Stimulated activated CD8-positive, alpha-beta memory T cell treated with anti-CD3 and anti-CD28 coated beads, Interleukin-4, amount 100 ng/mL, for 4 hours (primary cell): ENCODE measurements around the gene TNNT1.
A peak's percentile ranks its signal among the peaks of the same experiment; 100 is the strongest.
"Not testable (repeated sequence)": the region's sequence is repeated elsewhere in the genome, so short reads cannot be mapped to it uniquely, and the experiment has no call there.

Source experiments
- DNase-seq, 2 donors: peaks; one replicate each; pipeline ENCODE4 v3.0.0-alpha.2; 2020; ENCODE audit warnings: low read depth in 2 of 2, low spot score in 1 of 2

The TNNT1 gene

GRCh38 chr19:55171440-55171839 lies 22.4 kb upstream of the TNNT1 start:
- DNase-seq, result no peak

- no peak for DNase-seq
These were observed 20.1 kb upstream of the TNNT1 start for GRCh38 chr19:55169136-55169535.

- no peak for DNase-seq
These were observed 17.7 kb upstream of the TNNT1 start, which contains the start of gene DNAAF3 for GRCh38 chr19:55166530-55167268. Gene DNAAF3 (minus strand): TSS chr19:55166613. CDS start chr19:55166413, 200 bp downstream.

- DNase-seq, result no peak
These were observed 17.0 kb upstream of the TNNT1 start for GRCh38 chr19:55165952-55166529.

- no peak for DNase-seq
These were observed 12.7 kb upstream of the TNNT1 start for GRCh38 chr19:55161571-55162322.

GRCh38 chr19:55160986-55161365 lies 12.0 kb upstream of the TNNT1 start:
- DNase-seq, result no peak

GRCh38 chr19:55160128-55160985 lies 11.4 kb upstream of the TNNT1 start:
- peak; percentile 65 to 66 for DNase-seq

- no peak for DNase-seq
These were observed 10.1 kb upstream of the TNNT1 start for GRCh38 chr19:55158848-55159749.

GRCh38 chr19:55158423-55158822 lies 9.4 kb upstream of the TNNT1 start:
- DNase-seq, result no peak

- DNase-seq, result no peak
These were observed 8.3 kb upstream of the TNNT1 start, which contains the start of gene TNNI3 for GRCh38 chr19:55157064-55157908. Gene TNNI3 (minus strand): TSS chr19:55157732. CDS start chr19:55157589, 143 bp downstream.

GRCh38 chr19:55156202-55157063 lies 7.4 kb upstream of the TNNT1 start:
- DNase-seq, result no peak

GRCh38 chr19:55155784-55156183 lies 6.8 kb upstream of the TNNT1 start:
- not testable (repeated sequence) for DNase-seq

- DNase-seq, result no peak
These were observed 4.8 kb upstream of the TNNT1 start for GRCh38 chr19:55153652-55154264.

- no peak for DNase-seq
These were observed 3.0 kb upstream of the TNNT1 start for GRCh38 chr19:55152017-55152416.

GRCh38 chr19:55147545-55148251 lies 1.3 kb downstream of the TNNT1 start:
- DNase-seq, result no peak

GRCh38 chr19:55146705-55147273 lies 2.2 kb downstream of the TNNT1 start:
- DNase-seq, result no peak
